ENCODE measurements around the gene WWOX. TPM values are rescaled to one million over a fixed set of nuclear protein-coding genes. Genes with fewer than 3 reads are reported as not detected.

WWOX gene
- total and polyA plus RNA-seq, 10 donors: 5.9 to 90.3 (median 26.4) TPM

GRCh38 chr16:78180349-78180748 lies 80.9 kb downstream of the WWOX start:
- Histone ChIP-seq H3K36me3 (peaks cover 0 to 6% (median 0%) of the 10 kb centered on the region in 6 donors), H3K9me3 (peaks cover 0 to 2% (median 0%) of the 10 kb centered on the region in 8 donors), H3K27ac (no peak overlapping the region), H3K27me3 (replicated peaks in 1 of 7) (no peaks in the 10 kb centered on the region), H3K4me1 (no peaks in the 10 kb centered on the region), H3K4me3 (no peak overlapping the region)
- intact Hi-C loops (cut with DNase I; ENCODE audit: low total_unique reads): no loop called here
- TF ChIP-seq POLR2AphosphoS5 (IDR thresholded peaks at IDR 0.05): no peak
- no peak for TF ChIP-seq POLR2A (IDR thresholded peaks at IDR 0.05)
- TF ChIP-seq CTCF (IDR thresholded peaks at IDR 0.05 in 8 of 11, conservative IDR thresholded peaks at IDR 0.05 in 3 of 11): no peak
- no peak for DNase-seq
- WGBS, 5 donors: 80 to 99% (median 83%) methylated on average over 4 of the region's 4 CpGs

GRCh38 chr16:78183437-78184237 lies 84.2 kb downstream of the WWOX start:
- no peak for DNase-seq
- Histone ChIP-seq H3K27ac (no peak overlapping the region), H3K36me3 (no peaks in the 10 kb centered on the region), H3K27me3 (replicated peaks in 1 of 7) (no peaks in the 10 kb centered on the region), H3K4me3 (no peak overlapping the region), H3K4me1 (no peaks in the 10 kb centered on the region), H3K9me3 (no peaks in the 10 kb centered on the region)
- WGBS, 5 donors: 79 to 88% (median 85%) methylated on average over 15 of the region's 15 CpGs
- TF ChIP-seq CTCF (IDR thresholded peaks at IDR 0.05 in 8 of 11, conservative IDR thresholded peaks at IDR 0.05 in 3 of 11) (no peak), POLR2A (IDR thresholded peaks at IDR 0.05) (no peak), POLR2AphosphoS5 (IDR thresholded peaks at IDR 0.05) (no peak)
- intact Hi-C loops (cut with DNase I; ENCODE audit: low total_unique reads): no loop called here

GRCh38 chr16:78184238-78185183 lies 85.1 kb downstream of the WWOX start:
- Histone ChIP-seq H3K36me3 (no peaks in the 10 kb centered on the region), H3K27ac (no peak overlapping the region), H3K9me3 (no peaks in the 10 kb centered on the region), H3K27me3 (replicated peaks in 1 of 7) (no peaks in the 10 kb centered on the region), H3K4me3 (no peak overlapping the region), H3K4me1 (no peaks in the 10 kb centered on the region)
- no peak for DNase-seq
- WGBS, 5 donors: 85 to 96% (median 89%) methylated on average over 13 of the region's 13 CpGs
- no peak for TF ChIP-seq POLR2A (IDR thresholded peaks at IDR 0.05)
- no peak for TF ChIP-seq POLR2AphosphoS5 (IDR thresholded peaks at IDR 0.05)
- TF ChIP-seq CTCF (IDR thresholded peaks at IDR 0.05 in 8 of 11, conservative IDR thresholded peaks at IDR 0.05 in 3 of 11): no peak
- intact Hi-C loops (cut with DNase I; ENCODE audit: low total_unique reads): no loop called here

GRCh38 chr16:78189121-78189520 lies 89.7 kb downstream of the WWOX start:
- intact Hi-C loops (cut with DNase I; ENCODE audit: low total_unique reads): no loop called here
- no peaks in the 10 kb centered on the region for H3K27me3 ChIP-seq (replicated peaks in 1 of 7)
- H3K27ac ChIP-seq: no peak overlapping the region
- TF ChIP-seq POLR2AphosphoS5 (IDR thresholded peaks at IDR 0.05) (no peak), POLR2A (IDR thresholded peaks at IDR 0.05) (no peak), CTCF (IDR thresholded peaks at IDR 0.05 in 8 of 11, conservative IDR thresholded peaks at IDR 0.05 in 3 of 11) (no peak)
- no peaks in the 10 kb centered on the region for H3K4me1 ChIP-seq
- no peaks in the 10 kb centered on the region for H3K36me3 ChIP-seq
- 76 to 92% (median 84%) methylated on average over 7 of the region's 7 CpGs for WGBS, 5 donors
- no peaks in the 10 kb centered on the region for H3K9me3 ChIP-seq
- H3K4me3 ChIP-seq: no peak overlapping the region
- DNase-seq: no peak
